AML-193 (cell line): ENCODE data around the gene UCHL5.

Source experiments
- DNase-seq, 2 experiments: peaks; one replicate each; lab custom pipeline; 2025; lab: John Stamatoyannopoulos, UW

Gene UCHL5

GRCh38 chr1:192966073-192966472 is 93.1 kb downstream of the UCHL5 start:
- no peak for DNase-seq

- DNase-seq: no peak
Observed at GRCh38 chr1:192962901-192963300, 96.3 kb downstream of the UCHL5 start.
